T47D (cell line): ENCODE results near the gene TEKT2.
A peak's percentile ranks its signal among the peaks of the same experiment; 100 is the strongest.

Source experiments
- DNase-seq, 2 experiments: peaks; one replicate each; pipeline versions ENCODE4 v3.0.0 to v3.0.0-alpha.2; 2011 to 2012; ENCODE audit warnings: low read depth in 1 of 2, low spot score in 1 of 2
- JUND ChIP-seq: IDR thresholded peaks from 2 replicates; pipeline ENCODE4 v1.6.1; 2012; ENCODE audit warnings: low read depth
- in situ Hi-C: cut with HindIII; loops from 2 replicates; pipeline ENCODE4 v1.10.0; 2016; ENCODE audit warnings: low sequenced_read_pairs, low pct_unique_long_range_greater_than_20kb

Gene TEKT2

GRCh38 chr1:36134031-36134430 lies 50.1 kb downstream of the TEKT2 start:
- no peak for TF ChIP-seq JUND
- DNase-seq, result no peak
- in situ Hi-C loops, result no loop called here

GRCh38 chr1:36134505-36135329 lies 50.8 kb downstream of the TEKT2 start:
- in situ Hi-C loops, result no loop called here
- DNase-seq, result peak in 1 of 2 experiments; percentile 19
- TF ChIP-seq JUND, result no peak

DNA sequence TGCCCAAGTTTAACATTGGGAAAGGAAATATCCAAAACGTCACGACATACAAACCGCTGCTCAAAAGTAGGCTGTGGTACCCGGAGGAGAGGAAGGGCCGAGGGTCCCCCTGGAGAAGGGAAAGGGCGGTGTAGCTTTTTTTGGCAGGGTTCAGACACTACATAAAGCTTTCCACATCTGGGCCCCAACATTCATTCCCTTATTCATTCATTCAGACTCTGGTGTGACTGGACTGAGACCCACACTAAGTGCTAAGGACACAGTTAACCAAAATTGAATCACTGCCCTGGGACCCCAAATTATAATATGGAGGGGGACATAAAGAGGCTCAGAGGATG lies 51.4 kb downstream of the TEKT2 start:
- DNase-seq, result no peak
- no peak for TF ChIP-seq JUND
- in situ Hi-C loops, result no loop called here

DNA sequence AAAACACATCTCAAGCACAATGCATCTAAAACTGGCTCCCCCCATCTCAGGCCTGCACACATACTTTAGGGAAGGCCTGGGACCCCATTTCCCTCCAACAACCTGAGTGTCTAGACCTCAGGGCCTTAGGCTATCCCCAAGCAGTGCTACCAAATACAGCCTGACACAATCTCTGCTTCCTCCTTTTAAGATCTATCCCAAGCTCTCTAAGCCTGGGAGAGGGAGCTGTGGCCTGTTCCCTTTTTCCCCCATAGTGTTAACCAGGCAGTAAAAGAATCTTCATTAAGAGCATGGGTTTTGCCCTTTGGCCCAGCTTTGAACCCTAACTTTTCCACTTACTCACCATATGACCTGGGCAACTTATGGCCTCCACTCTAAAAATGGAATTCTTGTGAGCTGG lies 51.9 kb downstream of the TEKT2 start:
- no peak for TF ChIP-seq JUND
- in situ Hi-C loops, result no loop called here
- DNase-seq, result no peak

DNA sequence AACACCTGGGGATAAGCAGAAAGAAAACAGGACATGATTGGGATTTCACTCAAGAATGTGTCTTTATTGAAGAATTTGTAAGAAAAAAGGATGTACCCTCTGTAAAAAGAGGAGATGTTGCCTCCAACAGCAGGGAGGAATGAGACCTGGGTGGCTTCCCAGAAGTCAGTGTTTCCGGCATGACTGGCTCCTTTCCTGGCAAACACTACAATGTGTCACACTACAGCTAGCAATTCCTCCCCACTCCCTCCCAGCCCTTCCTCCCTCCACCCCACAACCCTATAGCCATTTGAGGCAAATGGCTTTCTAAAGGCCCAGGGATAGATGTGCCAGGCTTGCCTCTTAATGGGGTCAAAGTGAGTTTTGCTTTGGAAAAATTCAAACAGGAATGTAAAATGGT lies 52.6 kb downstream of the TEKT2 start:
- no peak for DNase-seq
- no peak for TF ChIP-seq JUND
- in situ Hi-C loops, result no loop called here

DNA sequence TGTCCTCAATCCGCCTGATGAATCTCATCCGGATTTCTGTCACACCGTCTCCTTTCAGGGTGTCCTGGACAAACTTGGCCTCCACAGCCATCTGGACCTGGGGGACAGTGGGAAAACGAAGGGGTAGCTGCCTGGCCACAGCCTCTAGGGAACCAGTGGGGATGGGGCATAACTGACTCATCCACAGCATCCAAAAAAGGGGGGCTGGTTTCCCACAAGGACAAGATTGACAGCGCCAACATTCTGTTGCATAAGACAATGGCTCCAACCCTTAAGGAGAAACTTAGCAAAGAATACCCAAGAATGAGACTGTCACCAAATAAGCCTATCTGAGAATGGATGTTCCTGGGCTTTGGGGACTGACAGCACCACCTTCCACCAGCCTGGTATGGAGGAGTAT lies 53.3 kb downstream of the TEKT2 start:
- TF ChIP-seq JUND, result no peak
- in situ Hi-C loops, result no loop called here
- no peak for DNase-seq

GRCh38 chr1:36137776-36138175 lies 53.9 kb downstream of the TEKT2 start:
- in situ Hi-C loops, result no loop called here
- TF ChIP-seq JUND, result no peak
- no peak for DNase-seq
